OCI-LY3 (cell line): ENCODE data around the gene CROCC2.

Experiments used
- EZH2phosphoT487 ChIP-seq: fragments of 200-600 bp; shearing (Covaris generic); IDR thresholded peaks from 2 replicates; pipeline ENCODE4 v1.6.1; 2018; ENCODE audit warnings: antibody characterized with exemption, mixed run types, low read depth
- TF ChIP-seq, protein P1 (sequence below): fragments of 200-600, 300-600 bp; sonication (generic); IDR thresholded peaks from 2 replicates; pipeline ENCODE4 v1.5.1; 2014; ENCODE audit warnings: antibody characterized with exemption, low read length, low read depth

DNA sequence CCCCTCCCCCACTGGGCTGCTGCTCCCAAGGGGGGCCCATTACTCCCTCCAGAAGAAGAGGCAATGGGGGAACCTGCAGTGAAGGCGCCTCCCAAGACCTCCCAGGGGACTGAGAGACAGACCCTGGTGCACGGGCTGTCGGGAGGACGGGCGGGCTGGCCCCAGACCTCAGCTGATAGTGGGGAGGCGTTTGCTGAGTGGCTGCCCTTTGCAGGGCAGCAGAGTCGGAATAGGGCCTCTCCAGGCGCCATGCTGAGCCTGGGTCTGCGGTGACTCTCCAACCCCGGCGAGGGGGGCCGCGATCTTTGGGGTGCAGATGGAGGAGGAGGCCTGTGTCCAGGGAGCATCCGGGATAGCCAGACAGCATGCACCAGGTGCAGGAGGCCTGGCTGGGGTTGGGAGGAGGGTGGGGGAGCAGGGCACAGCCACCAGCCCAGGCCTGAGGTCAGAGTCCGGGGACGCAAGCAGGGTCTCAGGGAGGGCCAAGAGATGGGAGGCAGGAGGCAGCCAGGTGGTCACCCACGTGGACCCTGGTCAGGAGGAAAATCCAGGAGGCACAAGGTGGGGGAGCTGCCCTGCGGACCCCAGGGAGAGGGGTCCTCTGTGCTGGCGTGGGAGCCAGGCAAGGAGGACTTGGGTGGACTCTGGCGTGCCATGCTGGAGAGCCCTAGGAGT, 11.0 kb downstream of the CROCC2 start:
- TF ChIP-seq, protein P1, sequence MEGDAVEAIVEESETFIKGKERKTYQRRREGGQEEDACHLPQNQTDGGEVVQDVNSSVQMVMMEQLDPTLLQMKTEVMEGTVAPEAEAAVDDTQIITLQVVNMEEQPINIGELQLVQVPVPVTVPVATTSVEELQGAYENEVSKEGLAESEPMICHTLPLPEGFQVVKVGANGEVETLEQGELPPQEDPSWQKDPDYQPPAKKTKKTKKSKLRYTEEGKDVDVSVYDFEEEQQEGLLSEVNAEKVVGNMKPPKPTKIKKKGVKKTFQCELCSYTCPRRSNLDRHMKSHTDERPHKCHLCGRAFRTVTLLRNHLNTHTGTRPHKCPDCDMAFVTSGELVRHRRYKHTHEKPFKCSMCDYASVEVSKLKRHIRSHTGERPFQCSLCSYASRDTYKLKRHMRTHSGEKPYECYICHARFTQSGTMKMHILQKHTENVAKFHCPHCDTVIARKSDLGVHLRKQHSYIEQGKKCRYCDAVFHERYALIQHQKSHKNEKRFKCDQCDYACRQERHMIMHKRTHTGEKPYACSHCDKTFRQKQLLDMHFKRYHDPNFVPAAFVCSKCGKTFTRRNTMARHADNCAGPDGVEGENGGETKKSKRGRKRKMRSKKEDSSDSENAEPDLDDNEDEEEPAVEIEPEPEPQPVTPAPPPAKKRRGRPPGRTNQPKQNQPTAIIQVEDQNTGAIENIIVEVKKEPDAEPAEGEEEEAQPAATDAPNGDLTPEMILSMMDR: no peak
- TF ChIP-seq EZH2phosphoT487: no peak
